ENCODE measurements around the gene LALBA. TPM values are rescaled to one million over a fixed set of nuclear protein-coding genes. Genes with fewer than 3 reads are reported as not detected.

Gene LALBA
- total RNA-seq (2022; extraction: Qiagen RNA extraction; ENCODE audit: low read depth) = not detected in 5 replicates

GRCh38 chr12:48569946-48570345 is at the start of gene LALBA:
Gene LALBA (minus strand): TSS chr12:48570046. CDS start chr12:48570020, 26 bp downstream.

GRCh38 chr12:48525332-48525731 is 44.5 kb downstream of the LALBA start, which contains the start of gene OR8S1:
Gene OR8S1 (plus strand): TSS chr12:48525632. CDS start chr12:48525632, 0 bp downstream.

Other genes with a start within 250 kb of the LALBA start
- gene ZNF641, start 219.1 kb downstream of the LALBA start, total RNA-seq (2022; extraction: Qiagen RNA extraction; ENCODE audit: low read depth) = 6.4 to 9.4 TPM (median 7.8 TPM) in 5 replicates
- gene ANP32D, start 97.5 kb downstream of the LALBA start, total RNA-seq (2022; extraction: Qiagen RNA extraction; ENCODE audit: low read depth) = not detected in 5 replicates
- gene C12orf54, start 87.5 kb downstream of the LALBA start, total RNA-seq (2022; extraction: Qiagen RNA extraction; ENCODE audit: low read depth) = not detected in 5 replicates
- not detected in 5 replicates for gene OR8S1, start 44.4 kb downstream of the LALBA start, total RNA-seq (2022; extraction: Qiagen RNA extraction; ENCODE audit: low read depth)
- 38.5 to 48.8 TPM (median 39.9 TPM) in 5 replicates for gene KANSL2, start 112.2 kb upstream of the LALBA start, total RNA-seq (2022; extraction: Qiagen RNA extraction; ENCODE audit: low read depth)
- gene CCNT1, start 146.7 kb upstream of the LALBA start, total RNA-seq (2022; extraction: Qiagen RNA extraction; ENCODE audit: low read depth) = 14.6 to 18.0 TPM (median 15.2 TPM) in 5 replicates
- 11.4 to 15.6 TPM (median 15.0 TPM) in 5 replicates for gene ADCY6, start 219.0 kb upstream of the LALBA start, total RNA-seq (2022; extraction: Qiagen RNA extraction; ENCODE audit: low read depth)
- gene CACNB3, start 248.4 kb upstream of the LALBA start, total RNA-seq (2022; extraction: Qiagen RNA extraction; ENCODE audit: low read depth) = 30.8 to 40.7 TPM (median 35.8 TPM) in 5 replicates

Measured in A549 treated with DMSO at 1 μM for 4 hours (cell line).